ENCODE results near the gene PLEKHA6.

The PLEKHA6 gene

DNA sequence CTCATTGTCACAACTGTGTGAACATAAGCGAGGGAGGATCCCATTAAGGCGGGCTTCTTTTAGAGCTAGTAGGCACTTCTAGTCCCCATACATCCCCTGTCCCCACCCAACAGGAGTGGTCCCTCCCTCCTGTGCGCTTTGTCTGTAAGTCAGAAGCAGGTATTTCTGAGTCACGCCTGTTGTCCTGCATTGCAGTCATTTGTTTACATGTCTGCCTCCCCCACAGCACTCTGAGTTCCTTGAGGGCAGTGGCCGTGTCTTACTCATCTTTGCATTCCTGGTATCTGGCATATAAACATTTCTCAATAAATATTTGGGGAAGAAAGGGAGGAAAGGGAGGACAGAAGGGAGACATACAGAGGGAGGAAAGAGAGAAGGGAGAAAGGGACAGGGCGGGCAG lies 40.3 kb downstream of the PLEKHA6 start:
- H3K4me2 ChIP-seq (ENCODE audit: low read depth, low read length): no peak overlapping the region
- no peaks in the 10 kb centered on the region for H3K27me3 ChIP-seq (replicated peaks; ENCODE audit: insufficient read depth, low read length)
- TF ChIP-seq EZH2 (optimal IDR thresholded peaks at IDR 0.05; ENCODE audit: low read depth, low read length) (no peak), EZH2phosphoT487 (IDR thresholded peaks at IDR 0.05; ENCODE audit: low read length) (no peak), CTCF (IDR thresholded peaks at IDR 0.05; ENCODE audit: low read length) (no peak)
- DNase-seq: no peak
- no peaks in the 10 kb centered on the region for H3K79me2 ChIP-seq (ENCODE audit: low read length)
- peaks cover 4% of the 10 kb centered on the region for H3K4me1 ChIP-seq (ENCODE audit: low read length)
- no peak overlapping the region for H3K27ac ChIP-seq (ENCODE audit: low read length)
- no peaks in the 10 kb centered on the region for H3K9me3 ChIP-seq (replicated peaks; ENCODE audit: insufficient read depth, low read length)
- no peaks in the 10 kb centered on the region for H3K36me3 ChIP-seq (replicated peaks; ENCODE audit: insufficient read depth, low read length)
- H4K20me1 ChIP-seq (ENCODE audit: insufficient read depth, low read length): no peaks in the 10 kb centered on the region
- no peaks in the 10 kb centered on the region for H3K9me2 ChIP-seq (replicated peaks; ENCODE audit: insufficient read depth, low read length)
- no peak overlapping the region for H2AFZ ChIP-seq (ENCODE audit: low read length)
- H3K9ac ChIP-seq (ENCODE audit: low read length): no peak overlapping the region
- H3F3A ChIP-seq (ENCODE audit: insufficient read depth, low read length): no peaks in the 10 kb centered on the region
- no peak overlapping the region for H3K4me3 ChIP-seq (ENCODE audit: low read length)

GRCh38 chr1:204319027-204319426 lies 40.7 kb downstream of the PLEKHA6 start:
- TF ChIP-seq CTCF (IDR thresholded peaks at IDR 0.05; ENCODE audit: low read length): no peak
- no peak for TF ChIP-seq EZH2phosphoT487 (IDR thresholded peaks at IDR 0.05; ENCODE audit: low read length)
- TF ChIP-seq EZH2 (optimal IDR thresholded peaks at IDR 0.05; ENCODE audit: low read depth, low read length): no peak
- H3K4me2 ChIP-seq (ENCODE audit: low read depth, low read length): no peak overlapping the region
- H2AFZ ChIP-seq (ENCODE audit: low read length): no peak overlapping the region
- no peaks in the 10 kb centered on the region for H3K36me3 ChIP-seq (replicated peaks; ENCODE audit: insufficient read depth, low read length)
- DNase-seq: no peak
- no peak overlapping the region for H3K27ac ChIP-seq (ENCODE audit: low read length)
- H3K9me3 ChIP-seq (replicated peaks; ENCODE audit: insufficient read depth, low read length): no peaks in the 10 kb centered on the region
- no peak overlapping the region for H3K4me3 ChIP-seq (ENCODE audit: low read length)
- no peaks in the 10 kb centered on the region for H3F3A ChIP-seq (ENCODE audit: insufficient read depth, low read length)
- no peaks in the 10 kb centered on the region for H3K79me2 ChIP-seq (ENCODE audit: low read length)
- no peaks in the 10 kb centered on the region for H3K27me3 ChIP-seq (replicated peaks; ENCODE audit: insufficient read depth, low read length)
- H4K20me1 ChIP-seq (ENCODE audit: insufficient read depth, low read length): no peaks in the 10 kb centered on the region
- no peak overlapping the region for H3K9ac ChIP-seq (ENCODE audit: low read length)
- H3K4me1 ChIP-seq (ENCODE audit: low read length): peaks cover 8% of the 10 kb centered on the region
- H3K9me2 ChIP-seq (replicated peaks; ENCODE audit: insufficient read depth, low read length): no peaks in the 10 kb centered on the region

DNA sequence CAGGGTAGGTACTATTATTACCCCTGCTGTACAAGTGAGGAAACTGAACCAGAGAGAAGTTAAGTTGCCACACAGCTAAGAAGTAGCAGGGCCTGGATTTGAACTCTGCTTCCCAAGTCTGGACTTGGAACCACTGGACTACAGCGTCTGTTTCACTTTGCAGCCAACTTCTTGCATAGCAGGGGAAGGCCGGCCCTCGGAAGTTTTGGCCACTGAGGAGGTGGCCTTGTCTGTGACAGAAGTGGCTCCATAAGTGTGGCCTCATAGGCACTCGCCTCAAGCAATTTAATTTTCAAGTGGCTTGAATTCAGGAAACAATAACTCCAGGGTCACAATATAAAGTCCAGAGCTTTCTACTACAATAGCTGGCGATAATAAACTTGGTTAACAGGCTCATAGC lies 41.4 kb downstream of the PLEKHA6 start:
- H3K9me3 ChIP-seq (replicated peaks; ENCODE audit: insufficient read depth, low read length): no peaks in the 10 kb centered on the region
- no peaks in the 10 kb centered on the region for H3F3A ChIP-seq (ENCODE audit: insufficient read depth, low read length)
- H3K9ac ChIP-seq (ENCODE audit: low read length): no peak overlapping the region
- no peak overlapping the region for H3K27ac ChIP-seq (ENCODE audit: low read length)
- no peaks in the 10 kb centered on the region for H4K20me1 ChIP-seq (ENCODE audit: insufficient read depth, low read length)
- H3K4me3 ChIP-seq (ENCODE audit: low read length): no peak overlapping the region
- TF ChIP-seq CTCF (IDR thresholded peaks at IDR 0.05; ENCODE audit: low read length) (no peak), EZH2phosphoT487 (IDR thresholded peaks at IDR 0.05; ENCODE audit: low read length) (no peak), EZH2 (optimal IDR thresholded peaks at IDR 0.05; ENCODE audit: low read depth, low read length) (no peak)
- H3K9me2 ChIP-seq (replicated peaks; ENCODE audit: insufficient read depth, low read length): no peaks in the 10 kb centered on the region
- no peaks in the 10 kb centered on the region for H3K36me3 ChIP-seq (replicated peaks; ENCODE audit: insufficient read depth, low read length)
- no peak overlapping the region for H2AFZ ChIP-seq (ENCODE audit: low read length)
- peaks cover 13% of the 10 kb centered on the region for H3K4me1 ChIP-seq (ENCODE audit: low read length)
- DNase-seq: no peak
- H3K27me3 ChIP-seq (replicated peaks; ENCODE audit: insufficient read depth, low read length): no peaks in the 10 kb centered on the region
- H3K4me2 ChIP-seq (ENCODE audit: low read depth, low read length): no peak overlapping the region
- no peaks in the 10 kb centered on the region for H3K79me2 ChIP-seq (ENCODE audit: low read length)

Data from MM.1S (cell line).